Stimulated activated CD4-positive, alpha-beta T cell treated with anti-CD3 and anti-CD28 coated beads, Interleukin-15, amount 100 ng/mL, for 24 hours (primary cell): ENCODE data around the gene TM4SF1.
"Not testable (repeated sequence)": the region's sequence is repeated elsewhere in the genome, so short reads cannot be mapped to it uniquely, and the experiment has no call there.

ENCODE experiments used
- DNase-seq: peaks from one replicate; pipeline ENCODE4 v3.0.0-alpha.2; 2020

TM4SF1 gene

DNA sequence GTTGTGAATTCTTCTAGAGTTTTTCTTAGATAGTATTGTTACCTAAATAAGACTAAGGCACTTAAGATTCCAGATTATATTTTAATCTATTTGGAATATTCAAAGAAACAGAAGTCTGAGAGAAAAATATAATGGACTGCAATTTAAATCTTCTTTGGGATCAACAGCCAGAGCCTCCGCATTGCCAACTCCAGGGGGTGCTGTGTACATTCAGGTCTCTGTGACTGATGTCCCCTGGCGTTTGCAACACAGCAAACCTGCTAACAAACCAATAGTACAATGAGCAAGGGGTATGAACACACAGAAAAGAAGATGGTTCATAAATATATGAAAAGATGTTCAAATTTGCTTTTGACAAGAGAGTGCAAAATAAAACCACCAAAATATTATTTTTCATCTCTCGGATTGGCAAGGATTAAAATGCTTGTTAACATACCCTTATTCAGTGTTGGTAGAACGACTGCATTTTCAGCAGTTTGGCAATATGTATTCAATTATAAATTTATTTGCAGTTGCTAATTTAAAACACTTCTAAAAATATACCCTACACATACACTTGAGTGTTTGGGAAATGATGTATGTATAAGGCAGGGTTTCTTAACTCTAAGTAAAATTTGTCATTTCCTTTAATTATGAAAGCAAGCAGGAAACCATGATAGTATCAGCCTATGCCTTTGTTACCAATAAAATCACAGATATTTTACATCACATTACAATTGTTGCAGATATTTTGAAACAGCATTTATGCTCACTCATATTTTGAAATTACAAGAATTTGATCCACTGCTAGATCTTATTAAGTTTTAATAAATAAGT lies 16.1 kb upstream of the TM4SF1 start:
- DNase-seq: peak; percentile 51

DNA sequence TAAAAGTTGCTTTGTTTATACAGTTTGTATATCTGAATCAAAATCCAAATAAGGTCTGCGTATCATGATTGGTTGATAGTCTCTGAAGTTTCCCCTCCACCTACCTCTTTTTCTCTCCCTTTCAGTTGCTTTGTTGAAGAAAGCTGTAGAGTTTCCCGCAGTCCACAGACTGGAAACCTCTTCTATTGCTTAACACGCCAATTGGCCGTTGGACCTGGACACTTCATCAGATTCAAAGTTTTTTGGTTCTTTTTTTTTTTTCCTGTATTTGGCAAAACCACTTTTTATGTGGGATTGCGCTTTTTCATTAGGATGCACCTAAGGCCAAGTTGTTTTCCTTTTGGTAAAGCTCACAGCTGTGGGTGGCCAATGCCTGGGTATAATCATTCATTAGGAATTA lies 14.5 kb upstream of the TM4SF1 start:
- DNase-seq: no peak

DNA sequence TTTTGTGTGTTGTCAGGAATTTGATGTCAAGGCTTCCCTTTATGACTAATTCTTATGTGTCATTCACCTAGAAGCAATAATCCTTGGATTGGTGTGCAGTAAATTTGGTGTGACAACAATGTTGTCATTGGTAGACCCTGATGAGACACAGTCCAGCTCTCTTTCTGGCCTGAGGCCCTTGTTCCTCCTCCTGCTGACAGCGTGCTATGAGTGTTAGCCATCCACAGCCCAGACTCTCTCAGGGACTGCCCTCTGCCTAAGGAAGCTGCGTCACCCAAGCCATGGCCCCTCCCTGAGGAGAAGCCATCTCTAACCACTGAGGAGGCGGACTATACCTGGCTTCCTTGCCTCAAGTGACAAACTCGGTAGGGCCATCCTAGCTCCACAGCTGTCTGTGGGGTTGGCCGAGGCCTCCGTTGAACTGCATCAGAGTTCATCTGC lies 13.3 kb upstream of the TM4SF1 start:
- DNase-seq: no peak

DNA sequence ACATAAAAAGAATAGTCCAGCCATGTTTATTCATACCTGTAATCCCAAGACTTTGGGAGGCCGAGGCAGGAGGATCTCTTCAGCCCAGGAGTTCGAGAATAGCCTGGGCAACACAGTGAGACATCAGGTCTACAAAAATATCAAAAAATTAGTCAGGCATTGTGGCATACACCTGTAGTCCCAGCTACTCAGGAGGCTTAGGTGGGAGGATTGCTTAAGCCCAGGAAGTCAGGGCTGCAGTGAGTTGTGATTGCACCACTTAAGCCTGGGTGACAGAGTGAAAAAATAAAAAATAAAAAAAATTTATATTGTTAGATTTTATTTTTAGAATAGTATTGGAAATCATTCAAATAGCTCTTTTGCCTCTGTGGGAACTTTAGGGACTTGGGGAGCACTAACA lies 12.8 kb upstream of the TM4SF1 start:
- DNase-seq: no peak

DNA sequence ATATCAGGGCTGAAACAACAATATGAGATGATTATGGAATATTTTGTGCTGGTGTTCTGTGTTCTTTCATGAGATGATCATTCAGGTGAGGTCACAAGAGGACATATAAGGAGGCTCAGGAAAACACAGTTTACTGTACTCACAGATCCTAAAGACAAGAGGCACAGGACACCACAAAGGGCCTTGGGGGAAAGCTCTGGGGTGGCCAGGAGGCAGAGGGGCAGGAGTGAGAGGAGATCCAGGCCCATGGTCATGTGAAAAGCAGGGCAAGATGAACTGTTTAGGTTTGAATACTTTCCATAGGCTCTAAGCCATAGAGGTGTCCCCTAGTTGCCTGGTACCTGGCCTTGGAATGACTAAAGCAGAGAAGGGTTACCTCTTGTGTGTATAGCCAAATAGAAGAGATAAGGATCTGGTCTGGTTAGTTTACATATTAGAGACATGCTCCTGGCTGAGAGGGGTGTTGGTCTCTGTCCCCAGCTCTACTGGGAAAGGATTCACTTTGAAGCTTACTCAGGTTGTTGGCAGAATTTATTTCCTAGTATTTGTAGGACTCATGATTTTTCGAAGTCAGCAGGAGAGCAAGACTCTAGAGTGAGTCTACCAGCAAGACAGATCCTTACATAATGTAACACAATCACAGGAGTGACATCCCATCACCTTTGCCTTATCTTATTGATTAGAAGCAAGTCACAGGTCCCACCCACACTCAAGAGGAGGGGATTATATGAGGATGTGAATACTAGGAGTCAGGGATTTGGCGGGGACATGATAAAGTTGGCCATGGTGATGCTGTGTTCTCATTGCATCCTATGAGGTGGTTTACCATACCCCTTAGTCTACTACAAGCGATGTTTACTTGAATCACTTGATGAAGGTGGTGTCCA lies 11.3 kb upstream of the TM4SF1 start:
- DNase-seq: no peak

DNA sequence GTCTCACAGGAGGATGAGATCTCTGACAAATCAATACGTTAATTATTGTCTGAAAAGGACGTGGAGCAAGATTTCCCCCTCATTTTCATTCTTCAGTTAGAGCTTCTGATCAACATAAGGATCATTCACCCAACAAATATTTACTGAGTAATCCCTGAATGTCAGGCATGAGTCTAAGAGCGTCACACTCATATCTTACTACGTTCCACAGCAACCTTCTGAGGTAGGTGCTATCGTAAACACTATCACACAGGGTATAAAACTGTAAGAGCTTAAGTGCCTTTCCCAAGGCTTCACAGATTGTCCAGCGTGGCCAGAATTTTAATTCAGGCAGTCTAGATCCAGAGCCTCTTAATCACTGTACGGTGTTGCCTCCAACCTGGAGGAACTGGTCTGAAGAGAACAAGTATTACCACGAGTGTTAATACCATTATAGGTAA lies 10.6 kb upstream of the TM4SF1 start:
- DNase-seq: no peak

DNA sequence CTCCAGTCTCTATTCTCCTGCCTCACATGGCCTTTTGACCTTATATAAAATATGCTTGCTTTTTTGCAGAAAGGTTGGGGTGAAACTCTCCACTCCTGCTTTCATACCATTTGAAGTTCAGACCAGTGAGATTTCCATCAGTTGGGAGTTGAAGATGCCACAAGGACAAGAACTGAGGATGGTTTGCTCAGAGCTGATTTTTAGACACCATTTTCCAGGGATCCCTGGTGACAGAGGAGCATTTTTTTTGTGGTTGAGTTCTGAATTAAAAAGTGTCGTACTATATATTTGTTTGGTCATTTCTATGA lies 8.8 kb upstream of the TM4SF1 start:
- no peak for DNase-seq

DNA sequence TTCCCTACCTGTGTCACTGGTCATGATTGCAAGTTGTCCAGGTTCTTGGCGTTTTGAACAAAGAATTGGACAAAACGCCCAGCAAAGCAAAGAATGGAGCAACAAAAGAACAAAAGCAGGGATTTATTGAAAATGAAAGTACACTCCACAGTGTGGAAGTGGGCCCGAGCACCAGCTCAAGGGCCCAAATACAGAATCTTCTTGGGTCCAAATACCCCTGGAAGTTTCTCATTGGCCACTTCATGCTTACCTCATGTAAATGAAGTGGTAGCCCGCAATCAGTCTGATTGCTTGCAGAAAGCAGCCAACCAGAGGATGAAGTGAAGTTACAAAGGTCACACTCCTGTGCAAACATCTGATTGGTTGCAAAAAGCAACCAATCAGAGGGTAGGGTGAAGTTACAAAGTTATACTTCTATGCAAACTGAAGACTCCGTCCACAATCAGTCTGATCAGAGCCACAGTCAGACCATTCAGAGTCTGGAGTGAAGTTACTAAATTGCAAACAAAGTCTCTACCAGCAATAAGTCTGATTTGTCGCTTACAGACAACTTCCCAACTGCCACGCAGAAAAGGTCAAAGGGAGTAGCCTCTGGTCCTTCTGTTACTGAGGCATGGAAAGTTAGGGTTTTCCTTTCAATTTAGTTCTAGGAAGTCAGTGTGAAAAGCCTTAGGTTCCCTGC lies 8.3 kb upstream of the TM4SF1 start:
- DNase-seq: no peak

DNA sequence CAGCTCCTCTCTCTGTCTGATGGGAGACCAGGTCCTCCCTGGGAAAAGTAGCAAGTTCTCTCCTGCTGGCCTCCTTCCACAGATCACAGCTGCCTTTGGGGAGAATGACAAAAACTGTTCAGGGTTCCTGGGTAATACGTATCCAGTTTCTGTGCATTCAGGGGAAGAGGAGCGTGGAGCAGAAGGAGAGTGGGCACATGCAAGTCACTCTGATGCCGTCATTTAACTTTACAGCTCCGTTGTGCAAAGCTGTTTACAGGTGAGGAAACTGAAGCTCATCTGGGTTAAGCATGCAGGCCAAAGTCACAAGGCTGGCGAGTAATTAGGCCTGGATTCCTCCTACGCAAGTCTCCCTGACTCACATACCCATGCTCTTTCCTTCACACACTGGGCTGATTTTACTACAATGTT lies 7.5 kb upstream of the TM4SF1 start:
- no peak for DNase-seq

DNA sequence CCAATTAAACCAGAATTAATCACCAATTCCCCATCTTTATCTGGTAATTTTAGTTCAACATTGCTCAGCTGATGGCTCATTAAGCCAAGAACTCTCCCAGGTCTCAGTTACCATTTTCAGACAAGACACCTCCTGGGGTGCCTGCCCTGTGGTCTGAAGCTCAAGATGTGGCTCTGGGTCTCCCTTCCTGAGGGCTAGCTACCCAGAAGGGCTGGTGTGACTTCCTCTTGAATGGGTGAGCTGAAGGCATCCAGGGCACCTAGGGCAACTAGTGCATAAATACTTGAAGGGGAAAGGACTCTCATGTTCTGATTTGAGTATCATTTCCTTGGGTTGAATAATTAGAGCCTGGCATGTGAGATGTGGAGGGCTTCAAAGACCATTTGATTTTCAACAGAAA lies 6.7 kb upstream of the TM4SF1 start:
- no peak for DNase-seq

DNA sequence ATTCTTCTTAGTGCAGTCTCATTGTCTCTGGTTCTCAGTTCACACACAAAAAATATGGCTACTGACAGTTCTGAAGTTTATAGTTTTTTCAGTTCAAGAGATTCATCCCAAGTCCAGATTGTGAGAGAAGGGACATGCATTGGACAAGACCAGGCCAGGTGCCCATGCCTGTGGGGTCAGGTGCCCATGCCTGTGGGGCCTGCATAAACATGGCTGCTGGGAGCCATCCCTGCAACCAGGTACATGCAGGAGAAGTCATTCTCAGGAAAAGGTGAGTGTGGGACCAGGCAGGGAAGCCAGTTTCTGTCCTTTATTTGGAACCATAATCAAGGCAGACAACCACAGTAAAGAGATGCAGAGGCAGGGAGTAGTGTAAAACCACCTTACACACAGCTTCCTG lies 6.3 kb upstream of the TM4SF1 start:
- no peak for DNase-seq

DNA sequence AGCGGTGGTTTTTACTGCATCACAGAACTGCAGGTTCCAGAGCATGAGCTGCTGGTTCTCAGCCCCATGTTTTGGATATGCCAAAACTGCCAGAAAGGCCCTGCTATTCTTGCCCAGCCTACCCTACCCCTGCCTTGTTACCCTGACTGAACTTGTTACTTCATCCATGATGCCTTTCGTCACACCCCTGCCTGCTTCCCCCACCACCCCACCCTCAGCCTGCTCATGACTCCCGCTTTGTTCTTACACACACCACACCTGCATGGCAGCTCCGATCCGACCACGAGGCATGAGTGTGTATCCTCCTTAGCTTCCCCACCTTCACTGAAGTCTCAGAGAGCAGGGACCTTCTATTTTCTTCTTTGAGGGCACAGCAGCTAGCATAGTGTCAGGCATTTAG lies 5.1 kb upstream of the TM4SF1 start:
- no peak for DNase-seq

DNA sequence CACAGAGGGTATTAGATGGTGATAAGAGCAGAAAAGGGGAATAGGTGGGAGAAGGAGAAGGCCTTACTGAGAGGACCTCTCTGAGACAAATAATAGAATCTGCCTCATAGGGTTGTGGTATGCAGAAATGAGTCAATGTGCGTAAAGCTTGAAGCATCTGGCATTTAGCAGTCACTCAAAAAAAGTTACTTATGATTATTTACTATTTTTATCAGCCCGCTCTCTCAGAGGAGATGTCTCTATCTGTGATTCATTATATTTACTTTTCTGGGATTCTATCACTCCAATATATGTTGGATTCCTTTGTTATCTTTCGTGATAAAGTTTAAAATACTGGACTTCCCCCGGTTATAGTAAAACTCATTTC lies 4.6 kb upstream of the TM4SF1 start:
- DNase-seq: no peak

DNA sequence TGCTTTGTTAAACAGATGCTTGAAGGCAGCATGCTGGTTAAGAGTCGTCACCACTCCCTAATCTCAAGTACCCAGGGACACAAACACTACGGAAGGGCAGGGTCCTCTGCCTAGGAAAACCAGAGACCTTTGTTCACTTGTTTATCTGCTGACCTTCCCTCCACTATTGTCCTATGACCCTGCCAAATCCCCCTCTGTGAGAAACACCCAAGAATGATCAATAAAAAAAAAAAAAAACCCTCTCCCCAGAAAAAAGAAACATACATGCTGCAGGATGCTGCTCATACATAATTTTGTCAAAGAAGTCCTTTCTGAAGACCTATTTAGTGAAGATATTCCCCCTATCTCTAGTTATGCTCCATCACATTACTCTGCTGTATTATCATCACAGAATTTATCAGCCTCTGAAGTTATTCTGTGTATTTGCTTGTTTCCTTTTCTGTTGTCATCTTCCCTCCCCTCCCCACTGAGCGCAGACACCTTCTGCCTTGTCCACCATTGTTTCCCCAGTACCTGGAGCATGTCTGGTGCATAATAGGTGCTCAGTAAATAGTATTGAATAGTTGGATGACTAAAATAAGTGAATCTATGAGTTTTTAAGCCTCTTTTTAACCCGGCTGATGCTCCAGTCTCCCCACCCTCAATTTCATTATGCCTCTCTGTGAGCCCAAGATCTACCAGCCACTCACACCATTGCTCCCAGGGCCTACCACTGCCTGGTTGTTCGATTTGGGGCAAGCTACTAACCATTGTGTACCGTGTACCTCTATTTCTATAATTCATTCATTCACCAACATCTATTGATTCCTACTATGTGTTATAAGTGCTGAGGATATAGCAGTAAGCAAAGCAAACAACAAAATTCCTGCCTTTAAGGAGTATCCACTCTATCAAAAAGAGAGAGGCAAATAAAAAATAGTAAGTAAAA lies 4.0 kb upstream of the TM4SF1 start:
- DNase-seq: no peak

DNA sequence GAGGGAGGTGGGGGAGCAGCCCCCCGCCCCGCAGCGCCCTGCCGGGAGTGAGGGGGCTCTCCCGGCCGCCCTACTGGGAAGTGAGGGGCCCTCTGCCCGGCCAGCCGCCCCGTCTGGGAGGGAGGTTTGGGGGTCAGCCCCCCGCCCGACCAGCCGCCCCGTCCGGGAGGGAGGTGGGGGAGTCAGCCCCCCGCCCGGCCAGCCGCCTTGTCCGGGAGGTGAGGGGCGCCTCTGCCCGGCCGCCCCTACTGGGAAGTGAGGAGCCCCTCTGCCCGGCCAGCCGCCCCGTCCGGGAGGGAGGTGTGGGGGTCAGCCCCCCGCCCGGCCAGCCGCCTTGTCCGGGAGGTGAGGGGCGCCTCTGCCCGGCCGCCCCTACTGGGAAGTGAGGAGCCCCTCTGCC lies 2.8 kb upstream of the TM4SF1 start:
- DNase-seq: not testable (repeated sequence)

DNA sequence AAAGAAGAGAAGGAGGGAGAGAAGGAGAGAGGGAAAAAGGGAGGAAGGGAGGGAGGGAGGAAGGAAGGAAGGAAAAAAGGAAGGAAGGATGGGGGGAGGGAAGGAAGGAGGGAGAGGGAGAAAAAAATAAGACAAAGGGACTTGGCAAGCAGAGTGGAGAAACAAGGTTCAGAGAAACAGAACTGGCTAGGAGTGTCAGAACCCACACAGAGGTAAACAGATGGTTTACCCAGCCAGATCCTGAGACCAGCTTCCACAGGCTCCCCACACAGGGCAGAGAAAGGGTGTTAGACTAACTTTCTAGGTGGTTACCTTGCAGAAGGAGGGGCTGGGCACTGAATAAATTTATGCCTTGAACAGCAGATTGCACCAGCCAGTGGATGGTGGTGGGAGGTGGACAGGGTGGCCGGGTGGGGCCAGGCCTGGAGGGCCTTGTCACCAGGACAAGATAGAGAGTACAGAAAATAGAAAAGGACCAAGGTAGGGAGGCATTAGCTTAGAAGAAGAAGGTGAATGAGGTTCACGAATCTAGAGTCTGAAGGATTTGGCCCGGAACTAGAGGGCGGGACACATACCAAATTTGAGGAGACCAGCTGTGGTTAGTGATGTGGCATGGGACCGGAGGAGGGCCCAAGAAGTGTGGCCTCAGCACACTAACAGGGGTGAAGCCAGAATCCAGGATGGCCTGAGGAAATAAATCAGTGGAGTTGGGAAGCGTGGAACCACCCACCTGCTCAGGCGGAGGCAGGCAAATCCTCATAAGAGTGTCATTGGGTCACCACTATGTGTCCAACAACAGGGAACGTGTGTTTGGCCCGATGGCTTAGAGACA lies 1.2 kb upstream of the TM4SF1 start:
- no peak for DNase-seq

DNA sequence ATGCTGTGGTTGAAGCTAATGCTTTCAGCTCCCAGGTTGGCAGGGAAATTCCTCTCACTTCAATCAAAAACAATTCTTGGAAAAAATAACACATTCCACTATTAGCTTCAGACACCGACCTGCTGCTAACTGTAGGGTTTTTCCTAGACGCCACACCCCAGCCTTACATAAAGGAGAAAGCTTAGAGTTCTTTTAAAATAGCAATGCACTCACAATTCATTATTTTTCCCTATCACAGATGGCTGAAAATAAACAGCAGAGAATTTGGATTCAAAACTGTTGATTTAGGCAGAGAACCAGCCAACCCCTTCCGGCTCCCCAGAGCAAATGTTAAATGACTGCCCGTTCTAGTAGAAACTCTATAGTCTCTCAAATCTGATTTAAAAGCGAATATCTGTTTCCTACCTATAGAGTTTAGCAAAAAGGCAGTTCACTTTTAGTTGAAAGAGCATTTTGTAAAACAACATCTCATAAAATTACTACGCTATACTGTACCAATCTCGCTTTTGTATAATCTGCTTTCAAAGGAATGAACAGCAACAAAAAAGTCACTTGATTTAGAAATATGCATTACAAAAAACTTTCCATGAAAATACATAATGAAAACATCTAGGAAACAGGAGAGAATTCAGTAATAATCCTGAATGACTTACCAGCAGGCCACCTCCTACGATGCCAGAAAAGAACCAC lies 586 bp downstream of the TM4SF1 start:
- DNase-seq: no peak

DNA sequence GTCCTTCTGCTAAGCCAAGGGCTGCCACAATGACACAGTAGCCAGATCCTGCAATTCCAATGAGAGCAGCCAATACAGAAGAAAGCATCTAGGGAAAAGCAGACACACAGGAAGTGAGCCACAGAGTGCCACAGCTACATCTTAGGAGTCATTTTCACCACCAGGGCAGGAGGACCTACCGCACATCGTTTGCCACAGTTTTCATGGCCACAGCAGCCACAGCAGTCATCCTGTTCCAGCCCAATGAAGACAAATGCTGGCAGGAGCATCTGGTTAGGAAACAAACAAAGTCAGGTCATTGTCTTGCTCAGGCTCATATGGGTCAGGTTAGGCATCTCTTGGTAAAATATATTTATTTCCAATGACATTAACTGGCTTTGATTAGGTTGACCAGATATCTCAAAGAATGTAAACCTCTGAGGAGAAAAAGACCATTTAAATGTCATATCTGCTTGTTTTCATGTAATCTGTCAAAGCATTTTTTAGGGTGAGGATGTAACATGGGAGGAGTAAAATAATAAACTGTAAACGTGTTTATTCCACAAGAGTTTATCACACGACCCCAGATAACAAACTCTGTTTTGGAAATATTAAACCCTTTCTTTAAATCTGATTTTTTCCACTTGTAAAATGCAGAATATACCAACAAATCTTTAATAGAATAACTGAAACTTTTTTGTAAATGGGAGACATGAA lies 1.8 kb downstream of the TM4SF1 start:
- DNase-seq: no peak

DNA sequence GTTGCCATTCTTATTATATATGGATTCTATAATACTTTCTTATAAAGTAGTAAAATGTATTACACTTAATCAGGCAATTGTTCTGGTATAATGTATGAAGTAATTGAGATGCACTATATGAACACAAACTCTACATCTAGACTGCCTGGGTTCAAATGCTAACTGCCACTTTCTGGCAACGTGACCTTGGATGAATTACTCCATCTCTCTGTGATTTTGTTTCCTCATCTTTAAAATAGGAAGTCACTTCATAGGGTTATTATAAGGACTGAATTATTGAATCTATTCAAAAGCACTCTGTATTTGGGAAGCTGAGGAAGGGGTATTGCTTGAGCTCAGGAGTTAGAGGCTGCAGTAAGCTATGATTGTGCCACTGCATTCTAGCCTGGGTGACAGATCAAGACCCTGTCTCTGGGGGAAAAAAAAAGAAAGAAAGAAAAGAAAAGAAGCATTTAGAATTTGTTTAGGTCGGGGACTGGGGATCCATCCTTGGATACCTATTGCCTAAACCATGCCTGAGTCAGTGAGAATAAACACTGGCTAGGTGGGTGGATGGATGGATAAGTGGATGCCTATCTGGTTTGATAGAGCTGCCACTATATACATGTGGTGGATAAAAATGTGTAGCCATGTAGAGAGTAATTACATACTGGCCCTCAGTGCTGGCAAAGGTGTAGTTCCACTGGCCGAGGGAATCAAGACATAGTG lies 2.5 kb downstream of the TM4SF1 start:
- DNase-seq: no peak

DNA sequence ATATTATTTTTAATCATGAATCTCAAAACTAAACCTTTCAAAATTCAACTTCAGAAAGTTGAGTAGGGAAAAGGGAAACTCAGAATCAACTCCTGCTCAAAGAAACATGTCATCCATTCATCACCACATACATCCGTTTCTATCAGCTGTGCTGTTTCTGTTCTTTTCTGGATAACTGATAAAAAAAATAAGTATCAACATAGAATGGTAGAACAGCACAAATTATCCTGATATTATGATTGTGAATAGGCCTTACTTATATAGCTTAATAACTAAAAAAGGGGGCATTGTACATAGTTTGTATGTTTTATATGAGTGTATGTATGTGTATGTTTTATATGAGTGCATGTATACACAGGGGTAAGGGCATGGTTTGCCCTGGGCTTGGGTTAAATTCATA lies 3.1 kb downstream of the TM4SF1 start:
- DNase-seq: no peak
